ENCODE measurements around the gene ZDHHC20. TPM values are rescaled to one million over a fixed set of nuclear protein-coding genes. Genes with fewer than 3 reads are reported as not detected.
A peak's percentile ranks its signal among the peaks of the same experiment; 100 is the strongest.

Gene ZDHHC20
- total RNA-seq, 6 experiments from 2014 or later = 19.2 to 28.9 (median 23.4) TPM

- intact Hi-C loops (cut with DNase I) = loop anchor here (10.0 kb wide), 2 partner anchors 180 to 360 kb away; no protein-coding TSS in a partner anchor
These were observed 16.0 kb upstream of the ZDHHC20 start for GRCh38 chr13:21475115-21475514.

GRCh38 chr13:21470785-21471184 lies 11.7 kb upstream of the ZDHHC20 start:
- ATAC-seq (no peak), DNase-seq (no peak)
- TF ChIP-seq POLR2A (IDR thresholded peaks at IDR 0.05) (no peak), CTCF (IDR thresholded peaks at IDR 0.05) (no peak)
- H3K36me3 ChIP-seq = no peaks in the 10 kb centered on the region
- intact Hi-C loops (cut with DNase I) = loop anchor here (10.0 kb wide), 2 partner anchors 176 to 356 kb away; no protein-coding TSS in a partner anchor
- H3K4me1 ChIP-seq = no peaks in the 10 kb centered on the region
- no peak overlapping the region for H3K4me3 ChIP-seq
- H3K9me3 ChIP-seq = no peaks in the 10 kb centered on the region
- no peaks in the 10 kb centered on the region for H3K27me3 ChIP-seq
- no peak overlapping the region for H3K27ac ChIP-seq

More at GRCh38 chr13:21475115-21475514, 16.0 kb upstream of the ZDHHC20 start:
- Histone ChIP-seq H3K9me3 (no peaks in the 10 kb centered on the region), H3K36me3 (no peaks in the 10 kb centered on the region), H3K27me3 (no peaks in the 10 kb centered on the region), H3K4me1 (peaks cover 0 to 9% (median 3%) of the 10 kb centered on the region in 4 donors), H3K27ac (no peak overlapping the region), H3K4me3 (no peak overlapping the region)
- peak in 3 of 4 donors; percentile 20 to 40 (median 23) for ATAC-seq
- TF ChIP-seq CTCF (IDR thresholded peaks at IDR 0.05) = no peak
- TF ChIP-seq POLR2A (IDR thresholded peaks at IDR 0.05) = no peak
- WGBS (ENCODE audit: insufficient coverage, low coverage, low lambda C conversion rate, missing lambda C conversion rate) = 67% methylated on average over 6 of the region's 6 CpGs
- DNase-seq = no peak

- no peak for ATAC-seq
- H3K4me1 ChIP-seq = no peaks in the 10 kb centered on the region
- no peak overlapping the region for H3K4me3 ChIP-seq
- no peaks in the 10 kb centered on the region for H3K9me3 ChIP-seq
- H3K36me3 ChIP-seq = no peaks in the 10 kb centered on the region
- no peak overlapping the region for H3K27ac ChIP-seq
- TF ChIP-seq POLR2A (IDR thresholded peaks at IDR 0.05) (no peak), CTCF (IDR thresholded peaks at IDR 0.05) (no peak)
- 66% methylated on average over 7 of the region's 7 CpGs for WGBS (ENCODE audit: insufficient coverage, low coverage, low lambda C conversion rate, missing lambda C conversion rate)
- intact Hi-C loops (cut with DNase I) = loop anchor here in 1 of 2 donors (10.0 kb wide), 1 partner anchor 172 kb away; no protein-coding TSS in a partner anchor
- no peaks in the 10 kb centered on the region for H3K27me3 ChIP-seq
- no peak for DNase-seq
These were observed 7.4 kb upstream of the ZDHHC20 start for GRCh38 chr13:21466527-21466926.

GRCh38 chr13:21465710-21466160 lies 6.6 kb upstream of the ZDHHC20 start:
- 42% methylated on average over 9 of the region's 9 CpGs for WGBS (ENCODE audit: insufficient coverage, low coverage, low lambda C conversion rate, missing lambda C conversion rate)
- intact Hi-C loops (cut with DNase I) = loop anchor here in 1 of 2 donors (10.0 kb wide), 1 partner anchor 171 kb away; no protein-coding TSS in a partner anchor
- DNase-seq (no peak), ATAC-seq (peak in 1 of 4 donors; percentile 12)
- TF ChIP-seq POLR2A (IDR thresholded peaks at IDR 0.05) = no peak
- TF ChIP-seq CTCF (IDR thresholded peaks at IDR 0.05) = no peak
- Histone ChIP-seq H3K9me3 (no peaks in the 10 kb centered on the region), H3K27ac (no peak overlapping the region), H3K36me3 (no peaks in the 10 kb centered on the region), H3K4me1 (no peaks in the 10 kb centered on the region), H3K4me3 (no peak overlapping the region), H3K27me3 (no peaks in the 10 kb centered on the region)

- H3K36me3 ChIP-seq = no peaks in the 10 kb centered on the region
- TF ChIP-seq CTCF (IDR thresholded peaks at IDR 0.05) = no peak
- TF ChIP-seq POLR2A (IDR thresholded peaks at IDR 0.05) = no peak
- intact Hi-C loops (cut with DNase I) = loop anchor here in 1 of 2 donors (10.0 kb wide), 1 partner anchor 169 kb away; no protein-coding TSS in a partner anchor
- ATAC-seq (no peak), DNase-seq (no peak)
- no peaks in the 10 kb centered on the region for H3K27me3 ChIP-seq
- H3K4me1 ChIP-seq = no peaks in the 10 kb centered on the region
- H3K27ac ChIP-seq = no peak overlapping the region
- H3K9me3 ChIP-seq = no peaks in the 10 kb centered on the region
- H3K4me3 ChIP-seq = no peak overlapping the region
These were observed 4.3 kb upstream of the ZDHHC20 start for GRCh38 chr13:21463424-21463823.

Data from right lobe of liver (tissue), 6 donors.